ENCODE results near the gene CDK14. TPM values are rescaled to one million over a fixed set of nuclear protein-coding genes. Genes with fewer than 3 reads are reported as not detected.

The CDK14 gene
- polyA plus RNA-seq, 1 donor from 2014 or later: 25.1 TPM

DNA sequence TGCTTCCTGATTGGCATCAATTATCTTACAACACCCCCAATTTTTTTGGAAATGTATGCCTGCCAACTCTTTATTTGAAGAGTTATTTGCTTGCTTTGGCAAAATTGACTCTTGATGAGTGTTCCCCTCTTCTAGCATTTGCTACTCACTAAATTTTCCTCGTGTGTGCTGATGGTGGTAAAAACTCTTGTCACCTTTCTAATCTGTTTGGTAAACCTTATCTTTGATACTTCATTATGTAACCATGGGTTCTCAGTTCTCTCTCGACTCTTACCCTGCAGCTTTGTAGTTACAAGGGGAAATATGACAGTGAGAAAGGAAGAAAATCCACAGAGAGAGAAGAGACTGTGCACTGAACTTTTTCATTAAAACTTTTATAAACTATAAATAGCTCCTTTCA, 102.5 kb downstream of the CDK14 start:
- H3K27me3 ChIP-seq (ENCODE audit: insufficient read depth, low read depth, low read length): no peaks in the 10 kb centered on the region
- H3K9me3 ChIP-seq (ENCODE audit: low read length): no peaks in the 10 kb centered on the region
- no peaks in the 10 kb centered on the region for H3K36me3 ChIP-seq (ENCODE audit: insufficient read depth, low read length)
- H2AFZ ChIP-seq (ENCODE audit: low read depth, low read length): no peak overlapping the region
- H3K27ac ChIP-seq (ENCODE audit: low read length): no peak overlapping the region
- H3F3A ChIP-seq (ENCODE audit: insufficient read depth, low read length, poor library complexity, severe bottlenecking): no peaks in the 10 kb centered on the region
- TF ChIP-seq, protein P1, sequence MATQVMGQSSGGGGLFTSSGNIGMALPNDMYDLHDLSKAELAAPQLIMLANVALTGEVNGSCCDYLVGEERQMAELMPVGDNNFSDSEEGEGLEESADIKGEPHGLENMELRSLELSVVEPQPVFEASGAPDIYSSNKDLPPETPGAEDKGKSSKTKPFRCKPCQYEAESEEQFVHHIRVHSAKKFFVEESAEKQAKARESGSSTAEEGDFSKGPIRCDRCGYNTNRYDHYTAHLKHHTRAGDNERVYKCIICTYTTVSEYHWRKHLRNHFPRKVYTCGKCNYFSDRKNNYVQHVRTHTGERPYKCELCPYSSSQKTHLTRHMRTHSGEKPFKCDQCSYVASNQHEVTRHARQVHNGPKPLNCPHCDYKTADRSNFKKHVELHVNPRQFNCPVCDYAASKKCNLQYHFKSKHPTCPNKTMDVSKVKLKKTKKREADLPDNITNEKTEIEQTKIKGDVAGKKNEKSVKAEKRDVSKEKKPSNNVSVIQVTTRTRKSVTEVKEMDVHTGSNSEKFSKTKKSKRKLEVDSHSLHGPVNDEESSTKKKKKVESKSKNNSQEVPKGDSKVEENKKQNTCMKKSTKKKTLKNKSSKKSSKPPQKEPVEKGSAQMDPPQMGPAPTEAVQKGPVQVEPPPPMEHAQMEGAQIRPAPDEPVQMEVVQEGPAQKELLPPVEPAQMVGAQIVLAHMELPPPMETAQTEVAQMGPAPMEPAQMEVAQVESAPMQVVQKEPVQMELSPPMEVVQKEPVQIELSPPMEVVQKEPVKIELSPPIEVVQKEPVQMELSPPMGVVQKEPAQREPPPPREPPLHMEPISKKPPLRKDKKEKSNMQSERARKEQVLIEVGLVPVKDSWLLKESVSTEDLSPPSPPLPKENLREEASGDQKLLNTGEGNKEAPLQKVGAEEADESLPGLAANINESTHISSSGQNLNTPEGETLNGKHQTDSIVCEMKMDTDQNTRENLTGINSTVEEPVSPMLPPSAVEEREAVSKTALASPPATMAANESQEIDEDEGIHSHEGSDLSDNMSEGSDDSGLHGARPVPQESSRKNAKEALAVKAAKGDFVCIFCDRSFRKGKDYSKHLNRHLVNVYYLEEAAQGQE (IDR thresholded peaks at IDR 0.05; ENCODE audit: borderline replicate concordance): no peak
- TF ChIP-seq RAD21 (conservative IDR thresholded peaks at IDR 0.05): no peak
- TF ChIP-seq EP300 (conservative IDR thresholded peaks at IDR 0.05; ENCODE audit: poor library complexity, severe bottlenecking): no peak
- TF ChIP-seq SMC3 (conservative IDR thresholded peaks at IDR 0.05; ENCODE audit: poor library complexity): no peak
- TF ChIP-seq MXI1 (conservative IDR thresholded peaks at IDR 0.05; ENCODE audit: poor library complexity, severe bottlenecking): no peak
- TF ChIP-seq EZH2 (IDR thresholded peaks at IDR 0.05; ENCODE audit: borderline replicate concordance, insufficient read depth, low read length, poor library complexity, severe bottlenecking): no peak
- no peak for TF ChIP-seq TAF1 (IDR thresholded peaks at IDR 0.05; ENCODE audit: low read depth)
- TF ChIP-seq, protein P2, sequence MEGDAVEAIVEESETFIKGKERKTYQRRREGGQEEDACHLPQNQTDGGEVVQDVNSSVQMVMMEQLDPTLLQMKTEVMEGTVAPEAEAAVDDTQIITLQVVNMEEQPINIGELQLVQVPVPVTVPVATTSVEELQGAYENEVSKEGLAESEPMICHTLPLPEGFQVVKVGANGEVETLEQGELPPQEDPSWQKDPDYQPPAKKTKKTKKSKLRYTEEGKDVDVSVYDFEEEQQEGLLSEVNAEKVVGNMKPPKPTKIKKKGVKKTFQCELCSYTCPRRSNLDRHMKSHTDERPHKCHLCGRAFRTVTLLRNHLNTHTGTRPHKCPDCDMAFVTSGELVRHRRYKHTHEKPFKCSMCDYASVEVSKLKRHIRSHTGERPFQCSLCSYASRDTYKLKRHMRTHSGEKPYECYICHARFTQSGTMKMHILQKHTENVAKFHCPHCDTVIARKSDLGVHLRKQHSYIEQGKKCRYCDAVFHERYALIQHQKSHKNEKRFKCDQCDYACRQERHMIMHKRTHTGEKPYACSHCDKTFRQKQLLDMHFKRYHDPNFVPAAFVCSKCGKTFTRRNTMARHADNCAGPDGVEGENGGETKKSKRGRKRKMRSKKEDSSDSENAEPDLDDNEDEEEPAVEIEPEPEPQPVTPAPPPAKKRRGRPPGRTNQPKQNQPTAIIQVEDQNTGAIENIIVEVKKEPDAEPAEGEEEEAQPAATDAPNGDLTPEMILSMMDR (IDR thresholded peaks at IDR 0.05; ENCODE audit: poor library complexity, severe bottlenecking): no peak
- no peak for TF ChIP-seq POLR2AphosphoS5 (IDR thresholded peaks at IDR 0.05)
- no peaks in the 10 kb centered on the region for H4K20me1 ChIP-seq (ENCODE audit: insufficient read depth)
- no peaks in the 10 kb centered on the region for H3K79me2 ChIP-seq (replicated peaks; ENCODE audit: insufficient read depth, low read length)
- no peak overlapping the region for H3K4me3 ChIP-seq (ENCODE audit: low read length)
- no peak overlapping the region for H3K9ac ChIP-seq (ENCODE audit: low read length)
- H3K9me2 ChIP-seq (ENCODE audit: insufficient read depth, low read length): no peaks in the 10 kb centered on the region
- H3K4me2 ChIP-seq (ENCODE audit: low read length): no peak overlapping the region

DNA sequence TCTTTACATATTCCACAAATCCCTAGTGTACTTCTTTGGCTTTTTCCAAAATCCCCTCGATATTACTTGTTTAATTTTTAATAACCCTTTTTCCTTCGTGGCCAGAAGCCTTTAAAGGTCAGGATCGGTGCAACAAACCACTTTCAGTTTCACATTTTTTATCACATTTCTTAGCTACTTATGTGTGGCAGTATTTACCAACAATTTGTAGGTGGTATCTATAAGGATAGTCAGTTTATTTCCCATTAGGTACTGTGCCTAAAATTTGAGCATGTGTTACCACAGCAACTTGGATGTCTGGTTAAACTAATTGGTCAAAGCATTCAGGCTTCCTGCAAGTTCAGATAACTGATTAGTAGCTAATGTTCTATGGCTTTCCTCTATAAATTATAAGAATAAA, 104.9 kb downstream of the CDK14 start:
- no peak overlapping the region for H3K4me2 ChIP-seq (ENCODE audit: low read length)
- H3K27me3 ChIP-seq (ENCODE audit: insufficient read depth, low read depth, low read length): no peaks in the 10 kb centered on the region
- H3K36me3 ChIP-seq (ENCODE audit: insufficient read depth, low read length): no peaks in the 10 kb centered on the region
- H3K27ac ChIP-seq (ENCODE audit: low read length): no peak overlapping the region
- H3K9me2 ChIP-seq (ENCODE audit: insufficient read depth, low read length): no peaks in the 10 kb centered on the region
- H3K79me2 ChIP-seq (replicated peaks; ENCODE audit: insufficient read depth, low read length): no peaks in the 10 kb centered on the region
- no peak overlapping the region for H3K4me3 ChIP-seq (ENCODE audit: low read length)
- H2AFZ ChIP-seq (ENCODE audit: low read depth, low read length): no peak overlapping the region
- H4K20me1 ChIP-seq (ENCODE audit: insufficient read depth): no peaks in the 10 kb centered on the region
- TF ChIP-seq, protein P2 (IDR thresholded peaks at IDR 0.05; ENCODE audit: poor library complexity, severe bottlenecking): no peak
- no peak for TF ChIP-seq MXI1 (conservative IDR thresholded peaks at IDR 0.05; ENCODE audit: poor library complexity, severe bottlenecking)
- no peak for TF ChIP-seq TAF1 (IDR thresholded peaks at IDR 0.05; ENCODE audit: low read depth)
- TF ChIP-seq SMC3 (conservative IDR thresholded peaks at IDR 0.05; ENCODE audit: poor library complexity): no peak
- TF ChIP-seq EP300 (conservative IDR thresholded peaks at IDR 0.05; ENCODE audit: poor library complexity, severe bottlenecking): no peak
- TF ChIP-seq, protein P1 (IDR thresholded peaks at IDR 0.05; ENCODE audit: borderline replicate concordance): no peak
- TF ChIP-seq EZH2 (IDR thresholded peaks at IDR 0.05; ENCODE audit: borderline replicate concordance, insufficient read depth, low read length, poor library complexity, severe bottlenecking): no peak
- no peak for TF ChIP-seq RAD21 (conservative IDR thresholded peaks at IDR 0.05)
- TF ChIP-seq POLR2AphosphoS5 (IDR thresholded peaks at IDR 0.05): no peak
- no peaks in the 10 kb centered on the region for H3F3A ChIP-seq (ENCODE audit: insufficient read depth, low read length, poor library complexity, severe bottlenecking)
- H3K9me3 ChIP-seq (ENCODE audit: low read length): no peaks in the 10 kb centered on the region
- H3K9ac ChIP-seq (ENCODE audit: low read length): no peak overlapping the region
